Hypothalamus (tissue), 51 donors: ENCODE data around the gene MACROD2.
"Not testable (repeated sequence)": the region's sequence is repeated elsewhere in the genome, so short reads cannot be mapped to it uniquely, and the experiment has no call there.

ENCODE experiments used
- DNase-seq, 51 donors: peaks; one replicate each; lab custom pipeline; 2025; lab: John Stamatoyannopoulos, UW

MACROD2 gene

DNA sequence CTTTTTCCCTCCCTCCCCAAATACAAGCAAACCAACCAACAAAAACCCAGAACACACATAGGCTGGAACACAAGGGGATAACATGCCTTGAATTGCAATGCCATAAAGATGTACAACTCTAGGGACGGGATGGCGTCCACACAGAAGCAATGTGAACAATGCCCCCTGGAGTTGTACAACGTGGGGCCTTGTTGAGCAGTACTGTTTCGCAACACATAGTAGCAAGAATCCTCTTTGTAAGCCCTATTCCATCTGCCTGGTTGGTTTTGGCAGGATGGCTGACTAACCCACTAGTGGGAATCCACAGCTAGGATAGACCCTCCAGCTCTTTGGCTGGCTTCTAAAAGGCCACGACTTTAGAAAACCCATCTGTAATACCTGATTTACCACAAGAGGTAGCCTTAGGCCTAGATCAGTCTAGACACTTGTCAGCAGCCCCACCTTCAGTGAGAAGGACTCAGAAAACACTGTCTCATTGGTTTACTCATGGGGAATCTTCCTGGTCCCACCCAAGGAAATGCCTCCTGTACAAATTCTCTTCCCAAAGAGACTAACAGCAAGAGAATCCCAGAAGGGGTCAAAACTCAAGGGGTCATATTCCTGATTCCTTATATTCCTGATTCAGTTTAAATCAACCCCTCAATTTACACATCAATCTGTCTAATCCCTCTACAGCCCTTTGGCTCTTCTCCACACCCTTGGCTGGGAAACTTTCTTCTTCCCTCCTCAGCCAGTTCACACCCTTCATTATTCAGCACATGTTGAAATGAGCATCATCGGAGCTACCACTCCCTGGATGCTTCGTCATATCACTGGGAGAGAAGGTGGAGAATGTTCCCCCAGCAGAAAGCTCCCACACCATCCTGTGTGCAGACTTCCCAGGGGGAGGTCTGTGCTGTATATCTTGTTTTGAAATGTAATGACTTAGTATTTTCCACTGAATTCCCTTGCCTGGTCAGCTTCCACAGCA, 964.5 kb downstream of the MACROD2 start:
- no peak for DNase-seq

DNA sequence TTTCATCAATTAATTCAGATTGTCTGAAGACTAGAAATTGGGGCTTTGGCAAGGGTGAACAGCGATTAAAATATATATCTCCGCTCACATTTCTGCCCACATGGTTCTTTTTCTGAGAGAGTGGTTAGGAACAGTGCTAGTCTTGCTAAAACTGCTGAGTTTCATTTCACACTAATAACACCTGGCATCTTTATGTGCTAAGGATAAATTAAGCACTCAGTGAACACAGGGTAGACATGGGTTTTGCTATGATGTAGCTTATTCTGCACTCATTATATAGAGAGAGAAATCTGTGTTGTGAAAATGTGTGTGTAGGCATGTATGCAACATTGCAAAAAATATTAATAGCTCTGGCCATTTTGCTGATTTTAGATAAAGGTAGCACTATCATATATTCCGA, 965.5 kb downstream of the MACROD2 start:
- DNase-seq: no peak

GRCh38 chr20:14963262-14963663, 967.9 kb downstream of the MACROD2 start:
- DNase-seq: no peak

DNA sequence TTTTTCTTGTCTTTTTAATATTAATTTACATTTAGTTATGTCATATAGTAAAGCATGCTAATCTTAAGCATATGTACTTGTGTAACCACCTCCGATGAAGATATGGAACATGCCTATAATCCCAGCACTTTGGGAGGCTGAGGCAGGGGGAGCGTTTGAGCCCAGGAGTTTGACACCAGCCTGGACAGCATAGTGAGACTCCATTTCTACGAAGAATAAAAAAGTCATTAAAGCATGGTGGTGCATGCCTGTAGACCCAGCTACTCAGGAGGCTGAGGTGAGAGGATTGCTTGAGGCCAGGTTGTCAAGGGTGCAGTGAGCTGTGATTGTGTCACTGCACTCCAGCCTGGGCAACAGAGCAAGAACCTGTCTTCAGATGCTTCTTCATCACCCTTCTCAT, 970.9 kb downstream of the MACROD2 start:
- DNase-seq: no peak

DNA sequence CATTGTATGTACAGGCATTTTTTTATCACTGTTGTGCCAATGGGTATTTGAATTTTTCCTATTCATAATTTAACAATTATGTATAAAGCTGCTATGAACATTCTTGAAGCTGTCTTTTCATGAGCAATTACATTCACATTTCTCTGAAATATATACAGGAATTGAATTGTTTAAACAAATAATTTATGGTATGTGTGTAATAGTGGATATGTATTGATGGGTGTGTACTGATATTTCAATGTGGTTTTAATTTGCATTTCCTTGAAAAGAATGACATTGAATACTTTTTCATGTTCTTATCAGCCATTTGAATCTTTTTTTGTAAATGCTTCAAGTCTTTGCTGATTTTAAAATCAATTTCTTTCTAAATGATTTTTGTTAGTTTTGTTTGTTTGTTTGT, 971.5 kb downstream of the MACROD2 start:
- no peak for DNase-seq

- DNase-seq: no peak
These were observed 976.9 kb downstream of the MACROD2 start for GRCh38 chr20:14972256-14972655.

DNA sequence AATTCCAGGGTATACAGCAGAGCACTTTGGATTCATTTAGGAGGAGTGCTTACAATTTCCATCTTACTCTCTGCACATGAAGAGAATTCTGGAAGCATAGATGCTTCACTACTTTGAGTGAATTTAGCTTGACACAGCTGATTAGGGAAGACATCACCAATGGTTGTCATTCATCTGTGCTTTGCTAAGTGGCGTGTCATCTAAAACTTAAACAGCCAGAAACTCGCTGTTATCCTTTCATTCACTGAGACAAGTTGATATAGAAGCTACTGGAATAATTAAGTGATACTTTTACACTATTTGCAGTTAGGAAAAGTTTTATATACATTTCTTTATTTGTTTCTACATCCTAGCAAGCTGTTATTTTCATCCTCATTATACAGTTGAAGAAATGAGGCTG, 977.4 kb downstream of the MACROD2 start:
- no peak for DNase-seq

DNA sequence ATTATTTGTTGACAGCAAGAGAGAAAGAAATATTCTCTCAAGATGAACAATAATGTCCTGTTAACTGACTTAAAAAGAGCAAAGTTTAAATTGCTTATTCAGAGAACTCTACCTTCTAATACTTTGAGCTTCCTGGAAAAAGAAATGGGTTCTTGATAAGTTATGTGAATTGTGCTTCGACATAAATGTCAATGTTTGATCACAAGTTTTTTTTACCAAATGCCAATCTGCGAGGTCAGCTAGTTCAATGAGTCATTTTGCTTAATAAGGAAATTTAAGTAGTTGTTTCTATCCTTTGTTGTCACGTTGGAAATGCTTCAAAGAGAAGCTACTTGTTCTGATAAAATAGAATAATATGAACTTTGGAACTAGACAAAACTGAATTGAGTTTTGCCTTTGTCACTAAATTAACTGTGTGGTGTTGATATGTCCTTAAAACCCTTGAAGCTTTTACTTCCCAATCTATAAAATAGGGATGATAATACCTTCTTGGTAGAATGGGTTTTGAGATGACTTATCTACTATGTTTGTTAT, 984.2 kb downstream of the MACROD2 start:
- DNase-seq: no peak

GRCh38 chr20:14981486-14981885, 986.2 kb downstream of the MACROD2 start:
- DNase-seq: not testable (repeated sequence)

GRCh38 chr20:14982324-14982723, 987.0 kb downstream of the MACROD2 start:
- DNase-seq: not testable (repeated sequence)

DNA sequence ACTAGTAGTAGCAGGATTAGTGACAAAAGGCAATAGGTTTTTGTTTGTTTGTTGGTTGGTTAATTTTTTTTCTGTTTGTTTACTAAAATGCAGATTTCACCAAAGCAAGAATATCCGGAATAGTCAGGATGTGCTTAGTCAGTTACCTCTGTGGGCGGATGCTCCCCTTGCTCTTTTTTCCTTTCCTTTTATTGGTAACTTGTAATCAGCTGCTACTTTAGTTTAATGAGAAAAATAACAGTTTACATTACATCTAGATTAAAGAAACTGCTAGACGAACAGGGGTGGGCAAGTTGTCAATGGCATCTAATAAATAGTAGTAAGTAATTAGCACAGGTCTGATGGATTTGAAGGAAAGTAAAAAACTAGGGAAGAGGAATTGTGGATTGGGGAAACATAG, 989.0 kb downstream of the MACROD2 start:
- DNase-seq: no peak

GRCh38 chr20:14984768-14985622, 989.7 kb downstream of the MACROD2 start:
- no peak for DNase-seq

GRCh38 chr20:14986026-14986655, 990.8 kb downstream of the MACROD2 start:
- DNase-seq: no peak

- DNase-seq: no peak
These were observed 991.3 kb downstream of the MACROD2 start for GRCh38 chr20:14986656-14987055.

GRCh38 chr20:14989535-14990290, 994.4 kb downstream of the MACROD2 start:
- no peak for DNase-seq

DNA sequence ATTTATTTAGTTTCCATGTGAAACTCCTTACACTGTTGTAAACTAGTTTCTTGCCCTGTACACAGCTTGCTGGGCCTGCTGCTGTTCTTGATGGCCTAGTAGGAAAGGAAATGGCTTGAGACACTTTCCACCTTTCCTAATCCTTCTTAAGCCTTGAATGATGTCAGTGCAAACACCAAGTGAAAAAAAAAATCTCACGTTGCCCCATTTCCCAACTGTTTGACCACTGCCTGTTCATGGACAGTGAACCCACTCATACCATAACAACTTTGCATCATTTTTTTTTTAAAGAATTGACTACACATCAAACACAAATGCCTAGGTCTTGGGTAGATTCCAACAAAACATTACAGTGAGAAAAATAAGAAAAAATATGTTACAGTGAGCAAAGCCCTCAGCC, 995.7 kb downstream of the MACROD2 start:
- no peak for DNase-seq

DNA sequence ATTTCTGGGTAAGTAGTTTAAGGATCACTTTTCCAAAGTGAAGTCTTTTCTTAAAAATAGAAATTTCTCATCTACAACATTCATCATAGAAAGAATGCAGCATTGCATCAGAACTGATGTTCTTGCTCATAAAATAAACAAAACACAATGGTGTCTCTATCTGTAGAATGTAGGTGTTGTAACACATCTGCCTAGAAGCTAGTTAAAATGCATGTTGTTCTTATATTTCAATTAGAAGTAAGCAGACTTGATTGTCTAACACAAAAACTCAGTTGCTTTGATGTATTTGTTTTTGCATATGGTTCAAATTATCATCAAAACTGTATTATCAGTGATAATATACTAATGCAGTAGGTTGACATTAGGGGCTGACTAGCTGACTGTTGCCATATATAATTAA, 996.8 kb downstream of the MACROD2 start:
- no peak for DNase-seq

- DNase-seq: no peak
These were observed 997.6 kb downstream of the MACROD2 start for GRCh38 chr20:14992961-14993360.

GRCh38 chr20:14996883-14997672, 1001.8 kb downstream of the MACROD2 start:
- DNase-seq: no peak
